ENCODE data around the gene GABBR2. TPM values are rescaled to one million over a fixed set of nuclear protein-coding genes. Genes with fewer than 3 reads are reported as not detected.

The GABBR2 gene
- total and polyA plus RNA-seq, 2 experiments from 2014 or later, result 0.89 to 1.3 TPM

DNA sequence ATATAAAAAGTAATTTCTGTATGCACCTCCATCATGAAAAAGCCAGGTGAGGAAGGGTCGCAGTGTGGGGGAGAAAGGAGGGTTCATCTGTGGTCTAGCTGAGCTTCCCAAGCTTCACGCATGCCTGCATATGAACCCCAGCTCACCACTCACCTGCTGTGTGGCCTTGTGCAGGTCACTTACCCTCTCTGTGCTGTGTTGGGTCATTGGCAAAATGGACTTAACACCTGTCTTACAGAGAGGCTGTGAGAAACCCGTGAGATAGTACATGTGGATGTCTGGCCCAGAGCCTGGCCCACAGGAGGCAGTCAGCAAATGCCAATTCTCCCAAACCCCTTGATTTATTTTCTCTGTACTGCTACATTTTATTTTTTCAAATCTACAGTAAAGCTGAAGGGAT is 88.9 kb downstream of the GABBR2 start (continued):
- TF ChIP-seq, protein P1, sequence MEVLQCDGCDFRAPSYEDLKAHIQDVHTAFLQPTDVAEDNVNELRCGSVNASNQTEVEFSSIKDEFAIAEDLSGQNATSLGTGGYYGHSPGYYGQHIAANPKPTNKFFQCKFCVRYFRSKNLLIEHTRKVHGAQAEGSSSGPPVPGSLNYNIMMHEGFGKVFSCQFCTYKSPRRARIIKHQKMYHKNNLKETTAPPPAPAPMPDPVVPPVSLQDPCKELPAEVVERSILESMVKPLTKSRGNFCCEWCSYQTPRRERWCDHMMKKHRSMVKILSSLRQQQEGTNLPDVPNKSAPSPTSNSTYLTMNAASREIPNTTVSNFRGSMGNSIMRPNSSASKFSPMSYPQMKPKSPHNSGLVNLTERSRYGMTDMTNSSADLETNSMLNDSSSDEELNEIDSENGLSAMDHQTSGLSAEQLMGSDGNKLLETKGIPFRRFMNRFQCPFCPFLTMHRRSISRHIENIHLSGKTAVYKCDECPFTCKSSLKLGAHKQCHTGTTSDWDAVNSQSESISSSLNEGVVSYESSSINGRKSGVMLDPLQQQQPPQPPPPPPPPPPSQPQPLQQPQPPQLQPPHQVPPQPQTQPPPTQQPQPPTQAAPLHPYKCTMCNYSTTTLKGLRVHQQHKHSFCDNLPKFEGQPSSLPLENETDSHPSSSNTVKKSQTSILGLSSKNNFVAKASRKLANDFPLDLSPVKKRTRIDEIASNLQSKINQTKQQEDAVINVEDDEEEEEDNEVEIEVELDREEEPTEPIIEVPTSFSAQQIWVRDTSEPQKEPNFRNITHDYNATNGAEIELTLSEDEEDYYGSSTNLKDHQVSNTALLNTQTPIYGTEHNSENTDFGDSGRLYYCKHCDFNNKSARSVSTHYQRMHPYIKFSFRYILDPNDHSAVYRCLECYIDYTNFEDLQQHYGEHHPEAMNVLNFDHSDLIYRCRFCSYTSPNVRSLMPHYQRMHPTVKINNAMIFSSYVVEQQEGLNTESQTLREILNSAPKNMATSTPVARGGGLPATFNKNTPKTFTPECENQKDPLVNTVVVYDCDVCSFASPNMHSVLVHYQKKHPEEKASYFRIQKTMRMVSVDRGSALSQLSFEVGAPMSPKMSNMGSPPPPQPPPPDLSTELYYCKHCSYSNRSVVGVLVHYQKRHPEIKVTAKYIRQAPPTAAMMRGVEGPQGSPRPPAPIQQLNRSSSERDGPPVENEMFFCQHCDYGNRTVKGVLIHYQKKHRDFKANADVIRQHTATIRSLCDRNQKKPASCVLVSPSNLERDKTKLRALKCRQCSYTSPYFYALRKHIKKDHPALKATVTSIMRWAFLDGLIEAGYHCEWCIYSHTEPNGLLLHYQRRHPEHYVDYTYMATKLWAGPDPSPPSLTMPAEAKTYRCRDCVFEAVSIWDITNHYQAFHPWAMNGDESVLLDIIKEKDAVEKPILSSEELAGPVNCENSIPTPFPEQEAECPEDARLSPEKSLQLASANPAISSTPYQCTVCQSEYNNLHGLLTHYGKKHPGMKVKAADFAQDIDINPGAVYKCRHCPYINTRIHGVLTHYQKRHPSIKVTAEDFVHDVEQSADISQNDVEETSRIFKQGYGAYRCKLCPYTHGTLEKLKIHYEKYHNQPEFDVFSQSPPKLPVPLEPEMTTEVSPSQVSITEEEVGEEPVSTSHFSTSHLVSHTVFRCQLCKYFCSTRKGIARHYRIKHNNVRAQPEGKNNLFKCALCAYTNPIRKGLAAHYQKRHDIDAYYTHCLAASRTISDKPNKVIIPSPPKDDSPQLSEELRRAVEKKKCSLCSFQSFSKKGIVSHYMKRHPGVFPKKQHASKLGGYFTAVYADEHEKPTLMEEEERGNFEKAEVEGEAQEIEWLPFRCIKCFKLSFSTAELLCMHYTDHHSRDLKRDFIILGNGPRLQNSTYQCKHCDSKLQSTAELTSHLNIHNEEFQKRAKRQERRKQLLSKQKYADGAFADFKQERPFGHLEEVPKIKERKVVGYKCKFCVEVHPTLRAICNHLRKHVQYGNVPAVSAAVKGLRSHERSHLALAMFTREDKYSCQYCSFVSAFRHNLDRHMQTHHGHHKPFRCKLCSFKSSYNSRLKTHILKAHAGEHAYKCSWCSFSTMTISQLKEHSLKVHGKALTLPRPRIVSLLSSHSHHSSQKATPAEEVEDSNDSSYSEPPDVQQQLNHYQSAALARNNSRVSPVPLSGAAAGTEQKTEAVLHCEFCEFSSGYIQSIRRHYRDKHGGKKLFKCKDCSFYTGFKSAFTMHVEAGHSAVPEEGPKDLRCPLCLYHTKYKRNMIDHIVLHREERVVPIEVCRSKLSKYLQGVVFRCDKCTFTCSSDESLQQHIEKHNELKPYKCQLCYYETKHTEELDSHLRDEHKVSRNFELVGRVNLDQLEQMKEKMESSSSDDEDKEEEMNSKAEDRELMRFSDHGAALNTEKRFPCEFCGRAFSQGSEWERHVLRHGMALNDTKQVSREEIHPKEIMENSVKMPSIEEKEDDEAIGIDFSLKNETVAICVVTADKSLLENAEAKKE (CRISPR knock-in tag; IDR thresholded peaks at IDR 0.05), result no peak
- TF ChIP-seq, protein P2, sequence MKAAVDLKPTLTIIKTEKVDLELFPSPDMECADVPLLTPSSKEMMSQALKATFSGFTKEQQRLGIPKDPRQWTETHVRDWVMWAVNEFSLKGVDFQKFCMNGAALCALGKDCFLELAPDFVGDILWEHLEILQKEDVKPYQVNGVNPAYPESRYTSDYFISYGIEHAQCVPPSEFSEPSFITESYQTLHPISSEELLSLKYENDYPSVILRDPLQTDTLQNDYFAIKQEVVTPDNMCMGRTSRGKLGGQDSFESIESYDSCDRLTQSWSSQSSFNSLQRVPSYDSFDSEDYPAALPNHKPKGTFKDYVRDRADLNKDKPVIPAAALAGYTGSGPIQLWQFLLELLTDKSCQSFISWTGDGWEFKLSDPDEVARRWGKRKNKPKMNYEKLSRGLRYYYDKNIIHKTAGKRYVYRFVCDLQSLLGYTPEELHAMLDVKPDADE (IDR thresholded peaks at IDR 0.05), result no peak
- TF ChIP-seq EZH2phosphoT487 (IDR thresholded peaks at IDR 0.05; ENCODE audit: unreplicated experiment) (no peak), JUNB (IDR thresholded peaks at IDR 0.05; ENCODE audit: unreplicated experiment) (no peak), ZNF331 (CRISPR knock-in tag; IDR thresholded peaks at IDR 0.05; ENCODE audit: low read depth) (no peak), ZNF114 (CRISPR knock-in tag; IDR thresholded peaks at IDR 0.05) (no peak), EZH2 (IDR thresholded peaks at IDR 0.05; ENCODE audit: low read depth, unreplicated experiment) (no peak), CREB1 (CRISPR knock-in tag; IDR thresholded peaks at IDR 0.05; ENCODE audit: low read depth) (no peak), NANOG (IDR thresholded peaks at IDR 0.05; ENCODE audit: borderline replicate concordance) (no peak)
- TF ChIP-seq, protein P3, sequence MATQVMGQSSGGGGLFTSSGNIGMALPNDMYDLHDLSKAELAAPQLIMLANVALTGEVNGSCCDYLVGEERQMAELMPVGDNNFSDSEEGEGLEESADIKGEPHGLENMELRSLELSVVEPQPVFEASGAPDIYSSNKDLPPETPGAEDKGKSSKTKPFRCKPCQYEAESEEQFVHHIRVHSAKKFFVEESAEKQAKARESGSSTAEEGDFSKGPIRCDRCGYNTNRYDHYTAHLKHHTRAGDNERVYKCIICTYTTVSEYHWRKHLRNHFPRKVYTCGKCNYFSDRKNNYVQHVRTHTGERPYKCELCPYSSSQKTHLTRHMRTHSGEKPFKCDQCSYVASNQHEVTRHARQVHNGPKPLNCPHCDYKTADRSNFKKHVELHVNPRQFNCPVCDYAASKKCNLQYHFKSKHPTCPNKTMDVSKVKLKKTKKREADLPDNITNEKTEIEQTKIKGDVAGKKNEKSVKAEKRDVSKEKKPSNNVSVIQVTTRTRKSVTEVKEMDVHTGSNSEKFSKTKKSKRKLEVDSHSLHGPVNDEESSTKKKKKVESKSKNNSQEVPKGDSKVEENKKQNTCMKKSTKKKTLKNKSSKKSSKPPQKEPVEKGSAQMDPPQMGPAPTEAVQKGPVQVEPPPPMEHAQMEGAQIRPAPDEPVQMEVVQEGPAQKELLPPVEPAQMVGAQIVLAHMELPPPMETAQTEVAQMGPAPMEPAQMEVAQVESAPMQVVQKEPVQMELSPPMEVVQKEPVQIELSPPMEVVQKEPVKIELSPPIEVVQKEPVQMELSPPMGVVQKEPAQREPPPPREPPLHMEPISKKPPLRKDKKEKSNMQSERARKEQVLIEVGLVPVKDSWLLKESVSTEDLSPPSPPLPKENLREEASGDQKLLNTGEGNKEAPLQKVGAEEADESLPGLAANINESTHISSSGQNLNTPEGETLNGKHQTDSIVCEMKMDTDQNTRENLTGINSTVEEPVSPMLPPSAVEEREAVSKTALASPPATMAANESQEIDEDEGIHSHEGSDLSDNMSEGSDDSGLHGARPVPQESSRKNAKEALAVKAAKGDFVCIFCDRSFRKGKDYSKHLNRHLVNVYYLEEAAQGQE (IDR thresholded peaks at IDR 0.05; ENCODE audit: unreplicated experiment), result no peak

All from GM23338 (cell line).